Dendritic cell treated with granulocyte-macrophage colony-stimulating factor and Interleukin-4, amounts not matched to agents 40 ng/mL and 50 ng/mL, for 4 days (primary cell): ENCODE data around the gene ACD.
A peak's percentile ranks its signal among the peaks of the same experiment; 100 is the strongest.

Source experiments
- H3K27ac Mint-ChIP-seq: one replicate; pipeline ENCODE4 v1.8.0; 2022; ENCODE audit warnings: mild to moderate bottlenecking, mixed read lengths
- H3K27me3 Mint-ChIP-seq: one replicate; pipeline ENCODE4 v1.8.0; 2022; ENCODE audit warnings: mild to moderate bottlenecking, mixed read lengths
- H3K36me3 Mint-ChIP-seq: one replicate; pipeline ENCODE4 v1.8.0; 2022; ENCODE audit warnings: low read depth, mixed read lengths
- H3K4me1 Mint-ChIP-seq: one replicate; pipeline ENCODE4 v1.8.0; 2022; ENCODE audit warnings: low read depth, mixed read lengths
- H3K4me3 Mint-ChIP-seq: one replicate; pipeline ENCODE4 v1.8.0; 2022; ENCODE audit warnings: mild to moderate bottlenecking, moderate library complexity, mixed read lengths
- H3K9me3 Mint-ChIP-seq: one replicate; pipeline ENCODE4 v1.8.0; 2022; ENCODE audit warnings: mixed read lengths
- intact Hi-C: fragments of 100-400 bp; cut with micrococcal nuclease; formaldehyde crosslinking; loops from one replicate; pipeline ENCODE4 v1.15.0; 2022

Gene ACD

GRCh38 chr16:67672739-67673662, 12.9 kb upstream of the ACD start:
- Mint-ChIP-seq H3K27ac (peak overlapping the region; percentile 88), H3K9me3 (no peaks in the 10 kb centered on the region), H3K27me3 (no peaks in the 10 kb centered on the region), H3K4me3 (no peak overlapping the region), H3K36me3 (peaks cover 18% of the 10 kb centered on the region), H3K4me1 (peaks cover 54% of the 10 kb centered on the region)
- intact Hi-C loops: loop anchor here (1.0 to 5.0 kb wide), 4 partner anchors 134 to 369 kb away; partner anchors contain the start of genes RANBP10 and TSNAXIP1

GRCh38 chr16:67672306-67672705, 12.2 kb upstream of the ACD start:
- Mint-ChIP-seq H3K27me3 (no peaks in the 10 kb centered on the region), H3K4me3 (no peak overlapping the region), H3K4me1 (peaks cover 61% of the 10 kb centered on the region), H3K9me3 (no peaks in the 10 kb centered on the region), H3K36me3 (peaks cover 14% of the 10 kb centered on the region), H3K27ac (peak overlapping the region; percentile 88)
- intact Hi-C loops: loop anchor here (2.0 to 5.0 kb wide), 3 partner anchors 134 to 370 kb away; partner anchors contain the start of genes RANBP10 and TSNAXIP1

GRCh38 chr16:67669499-67670101, 9.5 kb upstream of the ACD start:
- no peaks in the 10 kb centered on the region for H3K9me3 Mint-ChIP-seq
- H3K27ac Mint-ChIP-seq: no peak overlapping the region

GRCh38 chr16:67668495-67669157, 8.6 kb upstream of the ACD start:
- H3K27ac Mint-ChIP-seq: peak overlapping the region; percentile 96

More at GRCh38 chr16:67669499-67670101, 9.5 kb upstream of the ACD start:
- Mint-ChIP-seq H3K27me3 (no peaks in the 10 kb centered on the region), H3K4me3 (no peak overlapping the region), H3K36me3 (peaks cover 19% of the 10 kb centered on the region), H3K4me1 (peaks cover 63% of the 10 kb centered on the region)
- intact Hi-C loops: loop anchor here (5.0 kb wide), 1 partner anchor 373 kb away; no protein-coding TSS in a partner anchor

GRCh38 chr16:67667817-67668494, 7.9 kb upstream of the ACD start:
- intact Hi-C loops: loop anchor here (1.0 kb wide), 1 partner anchor 147 kb away; no protein-coding TSS in a partner anchor
- H3K27me3 Mint-ChIP-seq: no peaks in the 10 kb centered on the region
- peaks cover 57% of the 10 kb centered on the region for H3K4me1 Mint-ChIP-seq
- peak overlapping the region; percentile 96 for H3K27ac Mint-ChIP-seq
- no peaks in the 10 kb centered on the region for H3K9me3 Mint-ChIP-seq
- H3K4me3 Mint-ChIP-seq: peak overlapping the region; percentile 90
- H3K36me3 Mint-ChIP-seq: peaks cover 35% of the 10 kb centered on the region

More at GRCh38 chr16:67668495-67669157, 8.6 kb upstream of the ACD start:
- intact Hi-C loops: loop anchor here (1.0 kb wide), 1 partner anchor 147 kb away; no protein-coding TSS in a partner anchor
- Mint-ChIP-seq H3K36me3 (peaks cover 28% of the 10 kb centered on the region), H3K9me3 (no peaks in the 10 kb centered on the region), H3K4me3 (no peak overlapping the region), H3K4me1 (peaks cover 63% of the 10 kb centered on the region), H3K27me3 (no peaks in the 10 kb centered on the region)

- intact Hi-C loops: no loop called here
- H3K4me1 Mint-ChIP-seq: peaks cover 51% of the 10 kb centered on the region
These were observed 7.4 kb upstream of the ACD start for GRCh38 chr16:67667453-67667816.

GRCh38 chr16:67666559-67667452, 6.7 kb upstream of the ACD start, which contains the start of the genes C16orf86 and ENKD1:
TSS of gene C16orf86 (plus strand) at chr16:67666814. CDS start at chr16:67666971, 157 bp downstream.
TSS of gene ENKD1 (minus strand) at chr16:67666750. CDS start at chr16:67666442, 308 bp downstream.
- Mint-ChIP-seq H3K4me1 (peaks cover 51% of the 10 kb centered on the region), H3K27me3 (peaks cover 2% of the 10 kb centered on the region), H3K4me3 (peak within 1 kb of the TSS; percentile 90), H3K36me3 (peaks cover 38% of the 10 kb centered on the region), H3K27ac (peak within 1 kb of the TSS; percentile 96), H3K9me3 (no peaks in the 10 kb centered on the region)
- intact Hi-C loops: no loop called here

More at GRCh38 chr16:67667453-67667816, 7.4 kb upstream of the ACD start:
- peaks cover 38% of the 10 kb centered on the region for H3K36me3 Mint-ChIP-seq
- no peaks in the 10 kb centered on the region for H3K9me3 Mint-ChIP-seq
- no peaks in the 10 kb centered on the region for H3K27me3 Mint-ChIP-seq
- H3K27ac Mint-ChIP-seq: peak overlapping the region; percentile 96
- peak overlapping the region; percentile 90 for H3K4me3 Mint-ChIP-seq

- intact Hi-C loops: no loop called here
- H3K4me3 Mint-ChIP-seq: peak overlapping the region; percentile 90
- peaks cover 58% of the 10 kb centered on the region for H3K4me1 Mint-ChIP-seq
- peak overlapping the region; percentile 96 for H3K27ac Mint-ChIP-seq
- no peaks in the 10 kb centered on the region for H3K9me3 Mint-ChIP-seq
- peaks cover 9% of the 10 kb centered on the region for H3K27me3 Mint-ChIP-seq
- H3K36me3 Mint-ChIP-seq: peaks cover 38% of the 10 kb centered on the region
These were observed 6.0 kb upstream of the ACD start for GRCh38 chr16:67666032-67666551.

GRCh38 chr16:67665598-67665997, 5.5 kb upstream of the ACD start:
- Mint-ChIP-seq H3K27ac (no peak overlapping the region), H3K27me3 (peaks cover 11% of the 10 kb centered on the region), H3K9me3 (no peaks in the 10 kb centered on the region), H3K36me3 (peaks cover 39% of the 10 kb centered on the region), H3K4me3 (peak overlapping the region; percentile 69), H3K4me1 (peaks cover 61% of the 10 kb centered on the region)
- intact Hi-C loops: no loop called here

GRCh38 chr16:67664871-67665270, 4.8 kb upstream of the ACD start:
- H3K4me3 Mint-ChIP-seq: no peak overlapping the region
- intact Hi-C loops: no loop called here
- no peak overlapping the region for H3K27ac Mint-ChIP-seq
- no peaks in the 10 kb centered on the region for H3K9me3 Mint-ChIP-seq
- H3K4me1 Mint-ChIP-seq: peaks cover 61% of the 10 kb centered on the region
- H3K27me3 Mint-ChIP-seq: peaks cover 11% of the 10 kb centered on the region
- H3K36me3 Mint-ChIP-seq: peaks cover 45% of the 10 kb centered on the region

GRCh38 chr16:67664258-67664657, 4.2 kb upstream of the ACD start:
- no peaks in the 10 kb centered on the region for H3K9me3 Mint-ChIP-seq
- no peak overlapping the region for H3K4me3 Mint-ChIP-seq
- H3K27ac Mint-ChIP-seq: no peak overlapping the region
- intact Hi-C loops: no loop called here
- H3K36me3 Mint-ChIP-seq: peaks cover 51% of the 10 kb centered on the region
- H3K27me3 Mint-ChIP-seq: peaks cover 11% of the 10 kb centered on the region
- H3K4me1 Mint-ChIP-seq: peaks cover 64% of the 10 kb centered on the region

- peaks cover 11% of the 10 kb centered on the region for H3K27me3 Mint-ChIP-seq
- no peak overlapping the region for H3K27ac Mint-ChIP-seq
- intact Hi-C loops: no loop called here
- H3K4me1 Mint-ChIP-seq: peaks cover 64% of the 10 kb centered on the region
- H3K4me3 Mint-ChIP-seq: no peak overlapping the region
- no peaks in the 10 kb centered on the region for H3K9me3 Mint-ChIP-seq
- H3K36me3 Mint-ChIP-seq: peaks cover 51% of the 10 kb centered on the region
These were observed 3.8 kb upstream of the ACD start for GRCh38 chr16:67663877-67664222.
